HCT116 (cell line): Measurements from ENCODE around the gene CCDC107.

Experiments used
- EZH2 ChIP-seq: fragments of 200-600 bp; sonication (generic); IDR thresholded peaks from 2 replicates; pipeline ENCODE4 v1.6.1; 2017; ENCODE audit warnings: antibody characterized with exemption, mixed run types
- EZH2phosphoT487 ChIP-seq: fragments of 200-600 bp; IDR thresholded peaks from 2 replicates; pipeline ENCODE4 v1.6.1; 2018; ENCODE audit warnings: antibody characterized with exemption, borderline replicate concordance
- POLR2A ChIP-seq: IDR thresholded peaks from 2 replicates; pipeline ENCODE4 v1.7.0; 2011; ENCODE audit warnings: borderline replicate concordance; ENCODE audit not compliant: insufficient read depth, insufficient read length; ENCODE audit errors: extremely low read depth
- POLR2AphosphoS5 ChIP-seq: IDR thresholded peaks from 2 replicates; pipeline ENCODE4 v1.6.1; 2011; ENCODE audit warnings: mild to moderate bottlenecking, low read depth, low read length, moderate library complexity
- RAD21 ChIP-seq: IDR thresholded peaks from 2 replicates; pipeline ENCODE4 v1.6.1; 2012; ENCODE audit warnings: low read depth, mild to moderate bottlenecking
- SP1 ChIP-seq: IDR thresholded peaks from 2 replicates; pipeline ENCODE4 v1.6.1; 2012; ENCODE audit warnings: low read depth
- SRF ChIP-seq: IDR thresholded peaks from 2 replicates; pipeline ENCODE4 v1.6.1; 2012; ENCODE audit warnings: low read depth
- TCF7L2 ChIP-seq: IDR thresholded peaks from 2 replicates; pipeline ENCODE4 v1.7.0; 2011; ENCODE audit warnings: borderline replicate concordance, inconsistent platforms; ENCODE audit not compliant: insufficient read depth, insufficient read length; ENCODE audit errors: extremely low read depth
- YY1 ChIP-seq: IDR thresholded peaks from 2 replicates; pipeline ENCODE4 v1.6.1; 2011; ENCODE audit warnings: low read length, low read depth, moderate library complexity, mild to moderate bottlenecking; ENCODE audit not compliant: insufficient replicate concordance; ENCODE audit errors: extremely low read depth
- ZFX ChIP-seq: fragments of 450-650 bp; IDR thresholded peaks from 2 replicates; pipeline ENCODE4 v1.6.1; 2017
- ZNF274 ChIP-seq: fragments of 200-500 bp; sonication (Bioruptor generic); IDR thresholded peaks from 2 replicates; pipeline ENCODE4 v1.6.1; 2014; ENCODE audit warnings: mild to moderate bottlenecking, low read depth, low read length, inconsistent platforms
- TF ChIP-seq, protein P1 (sequence below), 3 experiments: fragments of 200-600 bp in 1 of 3; sonication (generic) in 1 of 3; IDR thresholded peaks in 2 of 3; conservative IDR thresholded peaks in 1 of 3; 2 replicates each; pipeline ENCODE4 v1.5.1; 2012 to 2017; ENCODE audit warnings: low read depth in 2 of 3, low read length in 2 of 3, antibody characterized with exemption in 1 of 3, borderline replicate concordance in 1 of 3, control low read depth in 1 of 3, mild to moderate bottlenecking in 1 of 3, mixed read lengths in 1 of 3, mixed run types in 1 of 3, moderate library complexity in 1 of 3; ENCODE audit not compliant: insufficient read depth in 1 of 3
- TF ChIP-seq, protein P2 (sequence below): IDR thresholded peaks from 2 replicates; pipeline ENCODE4 v1.6.1; 2012; ENCODE audit warnings: low read depth
- TF ChIP-seq, protein P3 (sequence below): IDR thresholded peaks from 2 replicates; pipeline ENCODE4 v1.6.1; 2012

DNA sequence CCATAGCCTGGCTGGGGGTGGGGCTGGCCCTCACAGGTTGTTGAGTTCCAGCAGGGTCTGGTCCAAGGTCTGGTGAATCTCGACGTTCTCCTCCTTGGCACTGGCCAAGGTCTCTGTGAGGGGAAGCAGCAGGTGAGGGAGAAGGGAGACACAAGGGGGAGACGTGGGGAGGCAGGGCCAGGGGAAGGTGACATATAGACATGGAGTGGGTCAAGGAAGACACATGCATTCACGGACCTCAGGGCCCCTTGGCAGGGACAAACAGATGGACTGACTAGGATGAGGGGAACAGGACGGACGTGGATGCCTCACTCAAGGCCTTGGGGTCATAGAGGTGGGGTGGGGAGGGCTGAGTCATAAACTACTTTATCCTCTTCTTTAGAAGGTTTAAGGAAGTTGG is 24.0 kb downstream of the CCDC107 start:
- TF ChIP-seq TCF7L2: no peak
- no peak for TF ChIP-seq POLR2AphosphoS5
- TF ChIP-seq, protein P1, sequence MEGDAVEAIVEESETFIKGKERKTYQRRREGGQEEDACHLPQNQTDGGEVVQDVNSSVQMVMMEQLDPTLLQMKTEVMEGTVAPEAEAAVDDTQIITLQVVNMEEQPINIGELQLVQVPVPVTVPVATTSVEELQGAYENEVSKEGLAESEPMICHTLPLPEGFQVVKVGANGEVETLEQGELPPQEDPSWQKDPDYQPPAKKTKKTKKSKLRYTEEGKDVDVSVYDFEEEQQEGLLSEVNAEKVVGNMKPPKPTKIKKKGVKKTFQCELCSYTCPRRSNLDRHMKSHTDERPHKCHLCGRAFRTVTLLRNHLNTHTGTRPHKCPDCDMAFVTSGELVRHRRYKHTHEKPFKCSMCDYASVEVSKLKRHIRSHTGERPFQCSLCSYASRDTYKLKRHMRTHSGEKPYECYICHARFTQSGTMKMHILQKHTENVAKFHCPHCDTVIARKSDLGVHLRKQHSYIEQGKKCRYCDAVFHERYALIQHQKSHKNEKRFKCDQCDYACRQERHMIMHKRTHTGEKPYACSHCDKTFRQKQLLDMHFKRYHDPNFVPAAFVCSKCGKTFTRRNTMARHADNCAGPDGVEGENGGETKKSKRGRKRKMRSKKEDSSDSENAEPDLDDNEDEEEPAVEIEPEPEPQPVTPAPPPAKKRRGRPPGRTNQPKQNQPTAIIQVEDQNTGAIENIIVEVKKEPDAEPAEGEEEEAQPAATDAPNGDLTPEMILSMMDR (IDR thresholded peaks at IDR 0.05 in 2 of 3, conservative IDR thresholded peaks at IDR 0.05 in 1 of 3; ENCODE audit: borderline replicate concordance in 1 of 3, insufficient read depth in 1 of 3, low read depth in 2 of 3, low read length in 2 of 3): no peak
- TF ChIP-seq, protein P2, sequence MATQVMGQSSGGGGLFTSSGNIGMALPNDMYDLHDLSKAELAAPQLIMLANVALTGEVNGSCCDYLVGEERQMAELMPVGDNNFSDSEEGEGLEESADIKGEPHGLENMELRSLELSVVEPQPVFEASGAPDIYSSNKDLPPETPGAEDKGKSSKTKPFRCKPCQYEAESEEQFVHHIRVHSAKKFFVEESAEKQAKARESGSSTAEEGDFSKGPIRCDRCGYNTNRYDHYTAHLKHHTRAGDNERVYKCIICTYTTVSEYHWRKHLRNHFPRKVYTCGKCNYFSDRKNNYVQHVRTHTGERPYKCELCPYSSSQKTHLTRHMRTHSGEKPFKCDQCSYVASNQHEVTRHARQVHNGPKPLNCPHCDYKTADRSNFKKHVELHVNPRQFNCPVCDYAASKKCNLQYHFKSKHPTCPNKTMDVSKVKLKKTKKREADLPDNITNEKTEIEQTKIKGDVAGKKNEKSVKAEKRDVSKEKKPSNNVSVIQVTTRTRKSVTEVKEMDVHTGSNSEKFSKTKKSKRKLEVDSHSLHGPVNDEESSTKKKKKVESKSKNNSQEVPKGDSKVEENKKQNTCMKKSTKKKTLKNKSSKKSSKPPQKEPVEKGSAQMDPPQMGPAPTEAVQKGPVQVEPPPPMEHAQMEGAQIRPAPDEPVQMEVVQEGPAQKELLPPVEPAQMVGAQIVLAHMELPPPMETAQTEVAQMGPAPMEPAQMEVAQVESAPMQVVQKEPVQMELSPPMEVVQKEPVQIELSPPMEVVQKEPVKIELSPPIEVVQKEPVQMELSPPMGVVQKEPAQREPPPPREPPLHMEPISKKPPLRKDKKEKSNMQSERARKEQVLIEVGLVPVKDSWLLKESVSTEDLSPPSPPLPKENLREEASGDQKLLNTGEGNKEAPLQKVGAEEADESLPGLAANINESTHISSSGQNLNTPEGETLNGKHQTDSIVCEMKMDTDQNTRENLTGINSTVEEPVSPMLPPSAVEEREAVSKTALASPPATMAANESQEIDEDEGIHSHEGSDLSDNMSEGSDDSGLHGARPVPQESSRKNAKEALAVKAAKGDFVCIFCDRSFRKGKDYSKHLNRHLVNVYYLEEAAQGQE: no peak
- TF ChIP-seq, protein P3, sequence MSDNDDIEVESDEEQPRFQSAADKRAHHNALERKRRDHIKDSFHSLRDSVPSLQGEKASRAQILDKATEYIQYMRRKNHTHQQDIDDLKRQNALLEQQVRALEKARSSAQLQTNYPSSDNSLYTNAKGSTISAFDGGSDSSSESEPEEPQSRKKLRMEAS: no peak
- TF ChIP-seq POLR2A: no peak
- no peak for TF ChIP-seq SRF
- TF ChIP-seq YY1: no peak
- no peak for TF ChIP-seq EZH2phosphoT487
- no peak for TF ChIP-seq ZNF274
- TF ChIP-seq ZFX: no peak
- no peak for TF ChIP-seq EZH2
- no peak for TF ChIP-seq RAD21
- no peak for TF ChIP-seq SP1
